Measurements from ENCODE around the gene SYNM. TPM values are rescaled to one million over a fixed set of nuclear protein-coding genes. Genes with fewer than 3 reads are reported as not detected.

SYNM gene
- total RNA-seq, 1 donor from 2014 or later = 378 TPM

GRCh38 chr15:99099661-99100060 lies 5.2 kb upstream of the SYNM start:
- H3K4me1 ChIP-seq = peaks cover 5% of the 10 kb centered on the region
- no peak for DNase-seq
- no peak overlapping the region for H3K27ac ChIP-seq (replicated peaks)
- H3K27me3 ChIP-seq (ENCODE audit: low read depth) = peaks cover 12% of the 10 kb centered on the region
- TF ChIP-seq CTCF (IDR thresholded peaks at IDR 0.05; ENCODE audit: borderline replicate concordance) = no peak
- no peaks in the 10 kb centered on the region for H3K9me3 ChIP-seq (replicated peaks)
- no peaks in the 10 kb centered on the region for H3K36me3 ChIP-seq
- intact Hi-C loops (cut with micrococcal nuclease) = no loop called here
- no peak overlapping the region for H3K4me3 ChIP-seq

- Histone ChIP-seq H3K4me3 (peak overlapping the region; percentile 61), H3K9me3 (replicated peaks) (no peaks in the 10 kb centered on the region), H3K27ac (replicated peaks) (no peak overlapping the region), H3K27me3 (ENCODE audit: low read depth) (peaks cover 12% of the 10 kb centered on the region), H3K36me3 (no peaks in the 10 kb centered on the region), H3K4me1 (peaks cover 9% of the 10 kb centered on the region)
- DNase-seq = peak; percentile 84
- TF ChIP-seq CTCF (IDR thresholded peaks at IDR 0.05; ENCODE audit: borderline replicate concordance) = peak; percentile 85
- intact Hi-C loops (cut with micrococcal nuclease) = no loop called here
Observed at GRCh38 chr15:99100245-99101173, 4.4 kb upstream of the SYNM start.

- no peak for DNase-seq
- Histone ChIP-seq H3K4me3 (no peak overlapping the region), H3K27me3 (ENCODE audit: low read depth) (peaks cover 12% of the 10 kb centered on the region), H3K4me1 (peaks cover 19% of the 10 kb centered on the region), H3K36me3 (no peaks in the 10 kb centered on the region), H3K27ac (replicated peaks) (no peak overlapping the region), H3K9me3 (replicated peaks) (no peaks in the 10 kb centered on the region)
- TF ChIP-seq CTCF (IDR thresholded peaks at IDR 0.05; ENCODE audit: borderline replicate concordance) = no peak
- intact Hi-C loops (cut with micrococcal nuclease) = no loop called here
Observed at GRCh38 chr15:99101501-99101900, 3.4 kb upstream of the SYNM start.

GRCh38 chr15:99102332-99103235 lies 2.3 kb upstream of the SYNM start:
- TF ChIP-seq CTCF (IDR thresholded peaks at IDR 0.05; ENCODE audit: borderline replicate concordance) = no peak
- no peak for DNase-seq
- H3K27me3 ChIP-seq (ENCODE audit: low read depth) = peaks cover 12% of the 10 kb centered on the region

GRCh38 chr15:99103279-99103678 lies 1.6 kb upstream of the SYNM start:
- Histone ChIP-seq H3K27ac (replicated peaks) (no peak overlapping the region), H3K36me3 (no peaks in the 10 kb centered on the region), H3K4me3 (no peak overlapping the region), H3K27me3 (ENCODE audit: low read depth) (peaks cover 12% of the 10 kb centered on the region), H3K4me1 (peaks cover 36% of the 10 kb centered on the region), H3K9me3 (replicated peaks) (no peaks in the 10 kb centered on the region)
- intact Hi-C loops (cut with micrococcal nuclease) = loop anchor here (2.0 kb wide), 1 partner anchor 110 kb away; no protein-coding TSS in a partner anchor
- no peak for TF ChIP-seq CTCF (IDR thresholded peaks at IDR 0.05; ENCODE audit: borderline replicate concordance)
- no peak for DNase-seq

More at GRCh38 chr15:99102332-99103235, 2.3 kb upstream of the SYNM start:
- no peak overlapping the region for H3K4me3 ChIP-seq
- no peaks in the 10 kb centered on the region for H3K9me3 ChIP-seq (replicated peaks)
- H3K27ac ChIP-seq (replicated peaks) = no peak overlapping the region
- peaks cover 30% of the 10 kb centered on the region for H3K4me1 ChIP-seq
- intact Hi-C loops (cut with micrococcal nuclease) = loop anchor here (2.0 kb wide), 1 partner anchor 110 kb away; no protein-coding TSS in a partner anchor
- no peaks in the 10 kb centered on the region for H3K36me3 ChIP-seq
